Right forelimb (tissue), 1 donor: ENCODE data around the gene FOXO4.
"Not testable (repeated sequence)": the region's sequence is repeated elsewhere in the genome, so short reads cannot be mapped to it uniquely, and the experiment has no call there.

Experiments
- DNase-seq: peaks from one replicate; pipeline ENCODE4 v3.0.0-alpha.2; 2018

FOXO4 gene

GRCh38 chrX:71095555-71095980 is at the start of gene FOXO4:
Gene FOXO4 (plus strand): TSS chrX:71095851. CDS start chrX:71096529, 678 bp downstream.
- peak; percentile 90 for DNase-seq

DNA sequence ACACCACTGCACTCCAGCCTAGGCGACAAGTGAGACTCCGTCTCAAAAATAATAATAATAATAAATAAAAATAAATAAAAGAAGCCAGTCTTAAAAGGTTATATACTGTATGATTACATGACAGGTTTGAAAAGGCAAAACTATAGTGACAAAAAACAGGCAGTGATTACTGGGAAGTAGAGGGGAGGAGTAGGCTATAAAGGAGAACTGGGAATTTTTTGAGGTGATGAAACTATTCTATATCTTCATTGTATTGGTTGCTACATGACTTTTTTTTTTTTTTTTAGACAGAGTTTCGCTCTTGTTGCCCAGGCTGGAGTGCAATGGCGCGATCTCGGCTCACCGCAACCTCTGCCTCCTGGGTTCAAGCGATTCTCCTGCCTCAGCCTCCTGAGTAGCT is 47.8 kb upstream of the FOXO4 start:
- not testable (repeated sequence) for DNase-seq

DNA sequence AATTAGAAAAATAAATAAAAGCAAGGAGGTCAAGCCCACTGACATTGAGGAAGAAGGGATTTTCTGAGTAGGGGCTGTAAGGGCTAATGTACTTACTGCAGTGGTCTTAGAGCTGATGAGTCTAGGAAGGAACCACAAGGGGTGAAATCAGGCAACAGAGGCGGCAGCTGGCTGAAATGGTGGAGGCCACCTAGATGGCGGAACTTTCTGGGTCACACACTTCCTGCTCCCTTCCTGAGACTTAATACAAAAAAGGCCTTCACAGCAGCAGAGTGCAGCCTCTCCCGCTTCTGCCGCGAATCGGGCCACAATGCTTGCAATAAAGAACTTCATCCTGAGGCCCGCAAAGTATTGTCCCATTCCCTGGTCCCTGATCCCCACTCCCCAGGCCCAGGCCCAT is 42.9 kb upstream of the FOXO4 start:
- no peak for DNase-seq

GRCh38 chrX:71053217-71053621 is 42.4 kb upstream of the FOXO4 start:
- peak; percentile 38 for DNase-seq

GRCh38 chrX:71056867-71057266 is 38.8 kb upstream of the FOXO4 start:
- DNase-seq: no peak

- DNase-seq: no peak
These were observed 37.7 kb upstream of the FOXO4 start for GRCh38 chrX:71057848-71058530.

DNA sequence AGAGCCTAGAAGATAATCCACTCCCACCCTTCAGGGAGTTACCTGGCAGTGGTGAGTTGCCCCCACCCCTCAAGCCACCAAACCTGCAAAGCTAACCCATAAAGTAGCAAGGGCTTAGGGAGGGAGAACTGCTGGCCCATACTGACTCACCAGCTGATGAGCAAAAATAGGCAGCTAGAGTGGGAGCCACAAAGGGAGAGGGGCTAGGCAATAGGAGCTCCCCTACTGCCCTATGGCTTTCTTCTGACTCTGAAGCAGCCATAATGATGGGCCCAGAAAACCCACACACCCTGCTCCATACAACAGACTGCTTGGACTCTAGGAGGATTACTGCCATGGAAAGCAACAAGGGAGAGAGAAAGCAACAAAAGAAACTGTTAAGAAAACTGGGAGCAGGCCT is 35.5 kb upstream of the FOXO4 start:
- DNase-seq: no peak

GRCh38 chrX:71067089-71067488 is 28.6 kb upstream of the FOXO4 start:
- DNase-seq: no peak

- no peak for DNase-seq
These were observed 28.0 kb upstream of the FOXO4 start for GRCh38 chrX:71067712-71068043.

DNA sequence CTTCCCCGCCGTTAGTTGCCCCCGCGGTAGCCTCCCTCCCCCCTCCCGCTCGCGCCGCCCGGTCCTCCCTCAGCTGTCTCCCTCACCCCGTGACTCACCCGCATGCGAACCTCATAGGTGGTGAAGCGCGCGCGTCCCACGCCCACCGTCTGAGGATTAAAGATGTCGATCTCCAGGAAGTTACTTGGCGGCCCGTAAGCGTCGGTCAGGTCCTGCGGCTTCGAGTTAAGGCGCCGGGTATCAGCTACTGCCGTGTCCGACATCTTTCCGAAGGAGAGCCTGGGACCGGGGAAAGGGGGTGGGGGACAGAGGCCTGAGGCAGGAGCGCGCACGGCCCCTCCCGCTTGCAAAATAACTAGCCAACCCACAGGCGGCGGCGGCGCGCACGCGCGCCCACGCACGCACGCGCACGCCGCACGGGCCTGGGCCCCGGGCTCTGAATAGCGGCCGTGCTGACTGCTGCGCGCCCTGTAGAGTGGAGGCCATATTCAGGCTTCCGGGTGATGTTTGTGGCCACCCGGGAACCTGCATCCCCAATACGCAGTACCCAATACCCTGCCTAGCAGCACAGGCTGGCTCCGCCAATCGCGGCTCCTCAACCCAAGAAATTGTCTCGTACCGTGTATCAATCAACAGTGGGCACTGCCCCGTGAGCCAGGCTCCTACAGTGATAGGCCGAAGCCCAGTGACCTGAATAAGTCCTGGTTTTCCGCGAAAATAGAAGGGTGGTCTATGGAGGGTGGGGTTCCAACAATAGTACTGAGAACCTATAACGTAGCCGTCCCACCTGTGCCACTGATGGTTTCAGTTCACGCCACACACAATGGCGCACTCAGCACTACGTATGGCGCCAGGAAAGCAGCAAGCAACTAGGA is 27.4 kb upstream of the FOXO4 start, which contains the start of gene SNX12:
TSS of gene SNX12 (minus strand) at position 291 of the 875 bp plus-strand sequence. CDS start at position 263, 28 bp downstream.
- DNase-seq: peak; percentile 91

- DNase-seq: no peak
These were observed 25.1 kb upstream of the FOXO4 start for GRCh38 chrX:71070531-71070930.

DNA sequence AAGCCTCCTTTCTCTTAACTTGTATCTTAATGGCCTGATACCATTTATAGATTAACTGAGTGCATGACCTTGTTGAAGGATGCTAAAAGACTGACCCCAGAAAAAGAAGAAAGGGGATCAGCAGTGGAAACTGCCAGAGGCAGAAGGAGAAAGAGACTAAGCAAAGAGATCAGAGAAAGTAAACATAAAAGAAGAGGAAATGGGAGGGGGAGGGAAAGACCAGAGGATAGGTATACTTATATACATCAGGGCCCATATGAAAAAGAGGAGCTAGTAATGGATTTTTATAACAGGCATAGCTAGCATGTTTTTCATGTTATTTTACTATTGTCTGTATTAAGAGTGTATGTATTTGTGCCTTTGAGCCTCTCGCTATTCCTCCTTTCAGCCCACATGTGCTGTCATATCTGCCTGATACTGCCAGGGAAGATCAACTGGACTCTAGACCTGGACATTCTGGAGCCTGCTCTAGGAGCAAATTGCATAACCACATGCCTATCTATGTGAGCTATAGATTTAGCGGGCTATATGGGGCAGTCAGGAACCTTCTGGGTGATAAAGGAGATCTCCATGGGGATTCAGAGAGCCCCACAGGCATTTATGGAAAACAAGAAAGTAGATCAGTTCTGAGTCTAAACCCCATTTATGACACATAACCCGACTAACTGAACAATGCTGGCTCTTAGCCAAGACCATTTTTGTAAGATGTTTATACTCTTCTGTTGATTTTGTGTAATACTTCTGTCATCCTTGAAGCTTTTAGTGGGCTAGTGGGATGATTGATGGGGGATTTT is 14.1 kb upstream of the FOXO4 start:
- no peak for DNase-seq

- no peak for DNase-seq
These were observed 13.5 kb upstream of the FOXO4 start for GRCh38 chrX:71082124-71082647.

DNA sequence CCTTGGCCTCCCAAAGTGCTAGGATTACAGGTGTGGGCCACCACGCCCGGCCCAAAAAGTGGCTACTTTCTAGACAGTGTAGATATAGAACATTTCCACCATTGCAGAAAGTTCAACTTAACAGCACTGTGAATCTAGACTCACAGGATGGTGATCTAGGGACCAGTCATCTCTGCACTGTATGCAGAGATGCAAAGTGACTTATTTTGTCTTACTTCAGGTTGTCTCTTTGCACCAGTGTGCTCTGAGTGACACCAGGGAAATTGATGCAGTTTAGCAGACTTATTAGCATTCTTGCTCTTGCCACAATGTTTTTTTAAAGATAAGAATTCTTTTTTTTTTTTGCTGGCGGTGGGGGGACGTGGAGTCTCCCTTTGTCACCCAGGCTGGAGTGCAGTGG is 12.8 kb upstream of the FOXO4 start:
- no peak for DNase-seq

DNA sequence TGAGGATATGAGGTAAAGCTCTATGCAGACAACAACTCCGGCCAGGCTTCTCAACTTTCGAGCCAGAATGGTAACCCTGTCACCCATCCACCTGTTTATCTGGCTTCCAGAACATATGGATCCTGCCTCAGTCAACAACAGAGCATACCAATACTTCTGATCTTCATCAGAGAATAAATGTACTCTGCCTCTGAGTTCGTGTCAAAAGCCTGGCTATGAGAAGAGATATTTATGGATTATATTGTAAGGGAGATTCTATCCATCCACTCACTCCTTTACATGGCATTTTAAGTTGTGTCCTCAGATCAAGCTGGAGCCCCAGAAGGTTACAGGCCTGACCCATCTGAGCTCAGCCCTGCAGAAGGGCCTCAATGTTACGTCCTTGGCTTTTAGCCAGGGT is 9.8 kb upstream of the FOXO4 start:
- DNase-seq: no peak

- DNase-seq: no peak
These were observed 4.4 kb upstream of the FOXO4 start for GRCh38 chrX:71091263-71091662.

DNA sequence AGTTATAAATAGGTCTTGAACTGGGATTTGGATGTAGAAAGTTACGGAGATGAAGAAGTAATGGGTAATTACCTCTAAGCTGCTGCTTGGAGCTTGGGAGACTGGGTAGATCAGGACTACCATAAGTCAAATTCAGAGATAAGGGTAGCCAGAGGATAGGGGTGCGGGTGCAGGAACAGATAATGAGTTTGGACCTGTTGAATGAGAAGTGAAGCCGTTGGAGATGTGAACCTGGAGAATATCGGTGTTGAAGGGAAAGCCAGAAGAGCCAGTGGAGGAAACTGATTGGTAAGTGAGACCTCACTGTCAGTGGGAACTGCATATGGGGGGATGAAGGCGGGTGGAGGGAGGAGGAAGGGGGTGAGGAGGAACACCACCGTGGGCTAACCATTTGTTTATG is 618 bp upstream of the FOXO4 start:
- DNase-seq: no peak

DNA sequence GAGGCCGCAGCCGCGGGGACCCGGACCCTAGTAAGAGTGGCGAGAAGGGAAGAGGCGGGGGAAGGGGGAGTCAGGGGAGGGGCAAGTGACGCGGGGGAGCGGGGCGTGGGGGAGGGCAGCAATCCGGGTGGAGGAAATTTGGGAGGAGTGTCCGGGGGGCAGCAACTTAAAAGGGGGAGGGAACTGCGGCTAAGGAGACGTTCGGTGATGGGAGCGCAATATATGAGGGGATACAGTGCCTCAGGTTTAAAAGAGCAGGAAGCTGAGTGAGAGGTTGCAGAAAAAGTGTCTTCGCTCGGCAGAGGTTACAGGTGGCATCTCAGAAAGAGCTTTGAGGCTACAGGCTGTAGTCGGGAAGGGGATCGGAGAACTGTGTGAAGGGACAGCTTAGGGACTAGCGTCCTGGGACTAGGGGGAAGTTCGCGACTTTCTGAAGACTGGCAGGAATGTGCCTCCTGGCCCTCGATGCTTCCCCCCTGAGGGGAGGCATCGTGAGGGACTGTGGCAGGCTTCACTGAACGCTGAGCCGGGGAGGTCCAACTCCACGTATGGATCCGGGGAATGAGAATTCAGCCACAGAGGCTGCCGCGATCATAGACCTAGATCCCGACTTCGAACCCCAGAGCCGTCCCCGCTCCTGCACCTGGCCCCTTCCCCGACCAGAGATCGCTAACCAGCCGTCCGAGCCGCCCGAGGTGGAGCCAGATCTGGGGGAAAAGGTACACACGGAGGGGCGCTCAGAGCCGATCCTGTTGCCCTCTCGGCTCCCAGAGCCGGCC is 519 bp downstream of the FOXO4 start:
- no peak for DNase-seq

- DNase-seq: no peak
These were observed 1.0 kb downstream of the FOXO4 start for GRCh38 chrX:71096760-71097032.

DNA sequence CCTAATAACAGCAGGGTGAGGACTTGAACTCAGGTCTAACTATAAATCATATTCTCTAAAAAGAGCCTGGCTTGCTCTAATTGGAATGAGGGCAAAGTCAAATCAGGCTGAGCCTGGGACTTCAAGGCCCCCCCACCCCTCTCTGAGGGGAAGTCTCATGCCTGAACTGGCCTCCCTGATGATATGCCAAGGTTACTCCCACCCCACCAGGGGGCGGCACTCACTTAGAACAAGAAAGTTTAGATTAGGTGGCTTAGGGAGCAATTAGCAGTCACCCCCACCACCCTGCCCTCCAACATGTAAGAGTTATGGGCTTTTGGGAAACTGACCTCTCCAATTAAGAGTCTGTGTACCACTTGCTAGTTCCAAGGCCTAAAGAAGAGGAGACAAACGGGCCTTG is 2.7 kb downstream of the FOXO4 start:
- DNase-seq: no peak

DNA sequence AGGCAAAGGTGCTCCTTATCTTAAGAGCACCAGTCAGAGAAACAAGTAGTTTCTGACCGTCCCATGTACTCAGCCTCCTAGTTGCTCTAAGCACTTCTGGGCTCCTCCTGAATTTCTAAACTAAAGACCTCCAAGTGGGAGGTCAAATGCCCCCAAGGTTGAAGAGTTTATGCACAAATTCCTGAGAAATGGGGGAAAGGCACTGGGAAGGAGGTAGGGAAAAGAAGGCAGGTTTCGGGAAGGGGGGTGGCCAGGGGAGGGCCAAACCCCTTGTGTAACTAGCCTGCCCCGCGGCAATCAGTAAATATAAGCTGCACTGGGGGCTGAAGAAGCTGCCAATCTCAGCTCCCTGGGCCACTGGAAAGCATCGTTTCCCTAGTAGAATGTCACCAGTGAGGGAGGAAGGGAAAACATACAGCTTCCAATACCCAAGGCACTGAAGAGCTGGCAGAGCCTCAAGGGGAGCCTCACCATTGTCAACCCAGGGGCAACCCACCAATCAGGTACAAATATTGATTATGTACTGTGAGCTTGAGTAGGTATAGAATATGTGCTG is 3.4 kb downstream of the FOXO4 start:
- DNase-seq: no peak

GRCh38 chrX:71099736-71100135 is 4.1 kb downstream of the FOXO4 start:
- DNase-seq: no peak
